Bronchial epithelial cell (primary cell): ENCODE results near the gene SEC23A. TPM values are rescaled to one million over a fixed set of nuclear protein-coding genes. Genes with fewer than 3 reads are reported as not detected.
"Not testable (repeated sequence)": the region's sequence is repeated elsewhere in the genome, so short reads cannot be mapped to it uniquely, and the experiment has no call there.

Experiments
- DNase-seq: peaks from one replicate; pipeline ENCODE4 v3.0.0-alpha.2; 2010; ENCODE audit warnings: low read depth
- FAIRE-seq: peaks from 2 replicates; lab custom pipeline; 2011; peaks lifted over from hg19 to GRCh38; lab: Jason Lieb, UNC
- H3K27me3 ChIP-seq: 2 replicates; pipeline ENCODE4 v1.5.1; 2011; ENCODE audit warnings: low read length; ENCODE audit not compliant: control insufficient read depth, insufficient read depth
- H3K36me3 ChIP-seq: 2 replicates; pipeline ENCODE4 v1.5.1; 2011; ENCODE audit warnings: low read length; ENCODE audit not compliant: control insufficient read depth, insufficient read depth
- H3K4me3 ChIP-seq: 2 replicates; pipeline ENCODE4 v1.5.1; 2011; ENCODE audit warnings: mild to moderate bottlenecking, low read depth, low read length, control low read depth
- total RNA-seq: library from RNA; depleted of rRNA; stranded (reverse); fragments of >200 nt; gene quantifications from 2 replicates; pipeline ENCODE4 v1.2.1, GENCODE V29; 2014
- TF ChIP-seq, protein P1 (sequence below): IDR thresholded peaks from 2 replicates; pipeline ENCODE4 v1.5.1; 2011; ENCODE audit warnings: mild to moderate bottlenecking, moderate library complexity, low read length, control low read depth, inconsistent platforms; ENCODE audit not compliant: insufficient read depth, severe bottlenecking

The SEC23A gene
- total RNA-seq, 1 donor from 2014 or later: 211 TPM

- no peaks in the 10 kb centered on the region for H3K36me3 ChIP-seq
- H3K27me3 ChIP-seq: no peaks in the 10 kb centered on the region
- DNase-seq: no peak
- FAIRE-seq: no peak
- H3K4me3 ChIP-seq: no peak overlapping the region
- TF ChIP-seq, protein P1, sequence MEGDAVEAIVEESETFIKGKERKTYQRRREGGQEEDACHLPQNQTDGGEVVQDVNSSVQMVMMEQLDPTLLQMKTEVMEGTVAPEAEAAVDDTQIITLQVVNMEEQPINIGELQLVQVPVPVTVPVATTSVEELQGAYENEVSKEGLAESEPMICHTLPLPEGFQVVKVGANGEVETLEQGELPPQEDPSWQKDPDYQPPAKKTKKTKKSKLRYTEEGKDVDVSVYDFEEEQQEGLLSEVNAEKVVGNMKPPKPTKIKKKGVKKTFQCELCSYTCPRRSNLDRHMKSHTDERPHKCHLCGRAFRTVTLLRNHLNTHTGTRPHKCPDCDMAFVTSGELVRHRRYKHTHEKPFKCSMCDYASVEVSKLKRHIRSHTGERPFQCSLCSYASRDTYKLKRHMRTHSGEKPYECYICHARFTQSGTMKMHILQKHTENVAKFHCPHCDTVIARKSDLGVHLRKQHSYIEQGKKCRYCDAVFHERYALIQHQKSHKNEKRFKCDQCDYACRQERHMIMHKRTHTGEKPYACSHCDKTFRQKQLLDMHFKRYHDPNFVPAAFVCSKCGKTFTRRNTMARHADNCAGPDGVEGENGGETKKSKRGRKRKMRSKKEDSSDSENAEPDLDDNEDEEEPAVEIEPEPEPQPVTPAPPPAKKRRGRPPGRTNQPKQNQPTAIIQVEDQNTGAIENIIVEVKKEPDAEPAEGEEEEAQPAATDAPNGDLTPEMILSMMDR: no peak
Measured at GRCh38 chr14:39016733-39017095, 86.3 kb downstream of the SEC23A start.

- no peak overlapping the region for H3K4me3 ChIP-seq
- no peak for DNase-seq
- no peaks in the 10 kb centered on the region for H3K27me3 ChIP-seq
- no peak for FAIRE-seq
- TF ChIP-seq, protein P1: no peak
- no peaks in the 10 kb centered on the region for H3K36me3 ChIP-seq
Measured at GRCh38 chr14:39015964-39016577, 87.0 kb downstream of the SEC23A start.

GRCh38 chr14:39015360-39015961 is 87.6 kb downstream of the SEC23A start:
- TF ChIP-seq, protein P1: peak; percentile 72
- Histone ChIP-seq H3K27me3 (no peaks in the 10 kb centered on the region), H3K36me3 (no peaks in the 10 kb centered on the region), H3K4me3 (no peak overlapping the region)
- FAIRE-seq (no peak), DNase-seq (peak; percentile 54)

DNA sequence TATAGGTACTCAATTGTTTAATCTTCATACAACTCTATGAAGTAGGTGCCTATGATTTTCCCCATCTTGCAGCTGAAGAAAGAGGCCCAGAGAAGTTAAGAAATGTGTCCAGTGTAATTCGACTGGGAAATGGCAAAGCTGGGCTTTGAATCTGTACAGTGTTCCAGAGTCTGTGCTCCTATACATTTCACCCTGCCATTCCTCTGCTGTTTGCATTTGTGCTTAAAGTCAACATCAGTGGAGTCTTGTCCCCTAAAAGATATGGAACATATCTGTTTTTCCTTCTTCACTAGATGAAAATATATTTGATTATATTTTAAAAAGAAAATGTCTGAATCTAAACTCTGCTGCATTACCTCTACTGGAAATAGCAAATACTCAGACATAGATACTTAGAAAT is 88.6 kb downstream of the SEC23A start:
- TF ChIP-seq, protein P1: no peak
- no peaks in the 10 kb centered on the region for H3K36me3 ChIP-seq
- no peak for DNase-seq
- no peak overlapping the region for H3K4me3 ChIP-seq
- no peak for FAIRE-seq
- no peaks in the 10 kb centered on the region for H3K27me3 ChIP-seq

GRCh38 chr14:39008965-39009364 is 94.1 kb downstream of the SEC23A start:
- not testable (repeated sequence) for H3K36me3 ChIP-seq, H3K27me3 ChIP-seq, FAIRE-seq, H3K4me3 ChIP-seq, DNase-seq

DNA sequence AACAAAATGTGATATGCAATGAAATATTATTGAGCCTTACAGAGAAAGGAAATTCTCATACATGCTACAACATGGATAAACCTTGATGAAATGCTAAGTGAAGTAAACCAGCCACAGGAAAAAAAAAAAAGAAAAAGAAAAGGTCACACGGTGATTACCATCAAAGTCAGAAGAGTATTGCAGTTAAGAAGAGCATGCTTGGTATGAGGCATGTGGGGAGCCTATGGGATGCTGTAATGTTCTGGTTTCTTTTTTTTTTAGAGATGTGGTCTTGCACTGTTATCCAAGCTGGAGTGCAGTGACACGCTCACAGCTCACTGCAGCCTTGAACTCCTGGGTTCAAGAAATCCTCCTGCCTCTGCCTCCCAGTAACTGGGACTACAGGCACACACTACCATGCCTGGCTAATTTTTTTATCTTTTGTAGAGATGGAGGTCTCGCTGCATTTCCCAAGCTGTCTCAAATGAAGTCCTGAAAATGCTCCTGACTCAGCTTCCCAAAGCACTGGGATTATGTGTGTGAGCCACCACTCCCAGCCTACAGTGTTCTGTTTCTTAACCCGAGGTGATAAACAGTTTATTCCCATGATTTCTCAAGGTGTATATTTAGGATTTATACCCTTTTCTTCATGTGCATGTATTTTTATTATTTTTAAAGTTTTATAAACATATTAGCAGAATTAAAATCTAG is 96.2 kb downstream of the SEC23A start:
- DNase-seq (no peak), FAIRE-seq (no peak)
- Histone ChIP-seq H3K4me3 (no peak overlapping the region), H3K27me3 (no peaks in the 10 kb centered on the region), H3K36me3 (no peaks in the 10 kb centered on the region)
- TF ChIP-seq, protein P1: no peak
